CD4-positive, alpha-beta T cell treated with Interleukin-10 for 1 hour (primary cell): Measurements from ENCODE around the gene MAG.

Experiments
- DNase-seq: peaks from one replicate; pipeline ENCODE4 v3.0.0-alpha.2; 2020

MAG gene

DNA sequence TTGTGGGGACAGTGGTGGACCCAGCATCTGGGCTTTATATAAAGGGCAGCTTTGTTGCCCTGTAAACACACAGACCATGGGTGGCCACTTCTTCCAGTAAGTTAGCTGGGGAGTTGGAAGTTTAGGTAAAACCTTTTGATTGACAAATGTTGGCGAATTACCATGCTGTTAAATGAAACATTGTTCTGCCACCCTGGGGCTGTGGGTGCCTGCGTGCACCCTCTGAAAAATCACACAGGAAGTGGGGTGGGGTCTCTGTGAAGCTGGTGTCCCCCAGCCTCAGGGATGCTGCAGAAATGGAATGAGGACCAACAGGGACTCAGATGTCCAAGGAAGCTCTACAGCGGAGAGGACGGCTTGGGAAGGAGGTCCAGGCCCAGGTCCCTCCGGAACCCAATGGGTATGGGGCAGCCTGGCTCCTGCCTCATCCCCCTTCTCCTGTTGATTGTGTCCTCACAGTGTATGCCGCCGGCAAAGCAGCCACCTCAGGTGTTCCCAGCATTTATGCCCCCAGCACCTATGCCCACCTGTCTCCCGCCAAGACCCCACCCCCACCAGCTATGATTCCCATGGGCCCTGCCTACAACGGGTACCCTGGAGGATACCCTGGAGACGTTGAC, 26.0 kb upstream of the MAG start:
- no peak for DNase-seq

DNA sequence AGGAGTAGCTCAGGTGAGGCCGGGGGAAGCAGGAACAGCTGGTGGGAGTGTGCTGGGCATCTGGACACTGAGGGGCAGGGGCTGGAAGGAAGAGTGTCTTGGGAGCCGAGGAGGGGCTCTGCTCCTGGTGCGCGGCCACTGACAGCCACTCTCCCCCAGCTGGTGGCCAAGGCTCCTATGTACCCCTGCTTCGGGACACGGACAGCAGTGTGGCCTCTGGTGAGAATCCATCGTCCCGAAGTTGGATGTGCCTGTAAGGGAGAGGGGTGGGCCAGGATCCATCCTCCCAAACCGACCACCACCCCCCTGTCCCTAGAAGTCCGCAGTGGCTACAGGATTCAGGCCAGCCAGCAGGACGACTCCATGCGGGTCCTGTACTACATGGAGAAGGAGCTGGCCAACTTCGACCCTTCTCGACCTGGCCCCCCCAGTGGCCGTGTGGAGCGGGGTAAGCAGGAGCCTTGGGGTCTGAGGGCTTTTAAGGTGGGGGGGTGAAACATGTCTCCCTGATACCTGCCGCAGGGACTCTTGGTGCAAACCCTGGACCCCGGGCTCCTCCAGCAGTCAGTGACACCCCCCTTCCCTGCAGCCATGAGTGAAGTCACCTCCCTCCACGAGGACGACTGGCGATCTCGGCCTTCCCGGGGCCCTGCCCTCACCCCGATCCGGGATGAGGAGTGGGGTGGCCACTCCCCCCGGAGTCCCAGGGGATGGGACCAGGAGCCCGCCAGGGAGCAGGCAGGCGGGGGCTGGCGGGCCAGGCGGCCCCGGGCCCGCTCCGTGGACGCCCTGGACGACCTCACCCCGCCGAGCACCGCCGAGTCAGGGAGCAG, 25.2 kb upstream of the MAG start:
- no peak for DNase-seq

DNA sequence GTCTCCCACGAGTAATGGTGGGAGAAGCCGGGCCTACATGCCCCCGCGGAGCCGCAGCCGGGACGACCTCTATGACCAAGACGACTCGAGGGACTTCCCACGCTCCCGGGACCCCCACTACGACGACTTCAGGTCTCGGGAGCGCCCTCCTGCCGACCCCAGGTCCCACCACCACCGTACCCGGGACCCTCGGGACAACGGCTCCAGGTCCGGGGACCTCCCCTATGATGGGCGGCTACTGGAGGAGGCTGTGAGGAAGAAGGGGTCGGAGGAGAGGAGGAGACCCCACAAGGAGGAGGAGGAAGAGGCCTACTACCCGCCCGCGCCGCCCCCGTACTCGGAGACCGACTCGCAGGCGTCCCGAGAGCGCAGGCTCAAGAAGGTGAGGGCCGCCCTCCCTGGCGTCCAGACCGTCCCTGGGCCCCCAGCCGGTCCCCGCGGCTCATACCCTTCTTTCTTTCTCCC, 24.6 kb upstream of the MAG start:
- DNase-seq = peak; percentile 45

DNA sequence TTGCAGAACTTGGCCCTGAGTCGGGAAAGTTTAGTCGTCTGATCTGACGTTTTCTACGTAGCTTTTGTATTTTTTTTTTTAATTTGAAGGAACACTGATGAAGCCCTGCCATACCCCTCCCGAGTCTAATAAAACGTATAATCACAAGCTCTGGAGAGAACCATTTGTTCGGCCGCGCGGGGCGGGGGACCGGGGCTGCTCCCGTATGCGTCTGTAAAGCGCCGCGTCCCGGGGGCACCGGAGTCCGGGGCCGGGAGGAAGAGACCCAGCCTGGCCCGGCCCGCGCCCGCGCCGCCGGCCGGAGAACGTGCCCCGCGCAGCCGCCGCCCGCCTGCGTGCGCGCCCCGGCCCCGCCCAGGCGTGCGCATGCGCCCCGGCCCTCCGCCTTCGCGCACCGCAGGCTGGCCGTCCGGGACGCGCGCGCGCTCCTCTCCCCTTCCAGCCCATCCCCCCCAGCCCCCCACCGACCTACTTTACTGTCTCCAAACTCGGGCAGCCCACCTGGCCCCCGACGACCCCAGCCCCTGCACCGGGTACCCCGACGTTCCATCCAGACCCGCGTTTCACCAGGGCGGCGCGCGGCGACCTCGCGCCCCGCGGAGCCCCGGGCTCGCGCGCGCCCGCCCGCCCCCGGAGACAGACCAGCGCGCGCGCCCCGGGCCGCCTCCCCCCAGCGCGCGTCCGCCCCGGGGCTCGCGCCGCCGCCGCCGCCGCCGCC, 24.0 kb upstream of the MAG start:
- peak; percentile 79 for DNase-seq

DNA sequence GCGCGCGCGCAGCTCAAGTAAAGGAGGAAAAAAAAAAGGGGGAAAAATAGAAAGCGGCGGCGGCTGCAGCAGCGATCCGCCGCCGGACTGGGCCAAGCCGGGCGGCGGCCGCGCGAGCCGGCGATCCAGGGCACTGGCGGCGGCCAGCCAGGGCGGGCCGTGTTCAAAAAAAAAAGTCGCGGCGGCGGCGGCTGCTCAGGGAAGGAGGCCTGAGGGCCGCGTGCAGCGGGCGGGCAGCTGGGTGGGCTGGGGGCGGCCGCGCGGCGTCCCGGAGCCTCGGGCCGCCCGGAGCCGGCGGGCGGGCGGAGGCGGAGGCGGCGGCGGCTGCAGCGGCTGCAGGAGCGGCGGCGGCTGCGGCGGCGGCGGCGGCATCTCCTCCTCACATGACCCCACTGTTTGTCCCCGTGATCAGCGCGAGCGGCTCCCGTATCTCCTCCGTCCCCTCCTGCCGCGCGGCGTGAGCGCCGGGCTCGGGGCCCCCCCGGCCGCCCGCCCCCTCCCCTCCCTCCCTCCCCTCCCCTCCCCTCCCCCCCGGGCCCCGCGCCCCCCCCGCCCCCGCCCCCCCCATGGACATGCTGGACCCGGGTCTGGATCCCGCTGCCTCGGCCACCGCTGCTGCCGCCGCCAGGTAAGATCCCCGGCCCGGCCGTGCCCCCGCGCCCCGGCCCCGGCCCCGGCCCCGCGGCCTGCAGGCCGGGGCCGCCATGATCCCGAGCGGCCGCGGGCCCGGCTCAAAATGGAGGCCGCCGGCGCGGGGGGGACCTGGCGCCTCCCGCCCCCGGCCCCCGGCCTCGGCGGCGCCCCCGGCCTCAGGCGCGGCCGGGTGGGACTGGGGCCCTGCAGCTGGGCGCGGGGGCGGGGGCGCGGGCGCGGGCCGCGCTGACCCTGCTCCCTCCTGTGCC, 23.2 kb upstream of the MAG start, which contains the start of gene USF2:
Gene USF2 (plus strand): TSS at position 427 of the 902 bp plus-strand sequence. CDS start 140 bp downstream, at position 567.
- DNase-seq = peak; percentile 66

DNA sequence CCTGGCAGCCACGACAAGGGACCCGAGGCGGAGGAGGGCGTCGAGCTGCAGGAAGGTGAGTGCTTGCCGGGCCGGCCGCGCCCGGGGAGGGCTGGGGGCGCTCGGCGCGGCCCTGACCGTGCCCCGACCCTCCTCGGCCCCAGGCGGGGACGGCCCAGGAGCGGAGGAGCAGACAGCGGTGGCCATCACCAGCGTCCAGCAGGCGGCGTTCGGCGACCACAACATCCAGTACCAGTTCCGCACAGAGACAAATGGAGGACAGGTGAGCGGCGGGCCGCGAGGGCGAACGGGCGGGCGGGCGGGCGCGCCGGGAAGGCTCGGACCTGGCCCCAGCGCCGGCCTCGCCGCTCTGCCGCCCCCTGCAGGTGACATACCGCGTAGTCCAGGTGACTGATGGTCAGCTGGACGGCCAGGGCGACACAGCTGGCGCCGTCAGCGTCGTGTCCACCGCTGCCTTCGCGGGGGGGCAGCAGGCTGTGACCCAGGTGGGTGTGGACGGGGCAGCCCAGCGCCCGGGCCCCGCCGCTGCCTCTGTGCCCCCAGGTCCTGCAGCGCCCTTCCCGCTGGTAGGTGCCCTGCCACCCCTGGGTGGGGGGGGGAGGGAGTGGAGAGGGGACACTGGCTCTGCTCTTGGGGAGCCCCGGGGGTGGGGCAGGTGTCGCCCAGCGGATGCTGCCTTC, 22.4 kb upstream of the MAG start:
- DNase-seq = peak; percentile 84

DNA sequence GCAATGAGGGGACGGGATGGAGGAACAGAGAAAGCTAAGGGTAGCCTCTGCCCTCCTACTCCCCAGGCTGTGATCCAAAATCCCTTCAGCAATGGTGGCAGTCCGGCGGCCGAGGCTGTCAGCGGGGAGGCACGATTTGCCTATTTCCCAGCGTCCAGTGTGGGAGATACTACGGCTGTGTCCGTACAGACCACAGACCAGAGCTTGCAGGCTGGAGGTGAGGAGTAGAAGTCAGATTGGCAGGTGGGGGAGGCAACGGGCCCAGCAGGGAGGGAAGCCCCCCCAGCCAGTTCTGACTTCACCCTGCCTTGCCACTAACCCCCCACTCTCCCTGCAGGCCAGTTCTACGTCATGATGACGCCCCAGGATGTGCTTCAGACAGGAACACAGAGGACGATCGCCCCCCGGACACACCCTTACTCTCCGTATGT, 21.6 kb upstream of the MAG start:
- DNase-seq = no peak

DNA sequence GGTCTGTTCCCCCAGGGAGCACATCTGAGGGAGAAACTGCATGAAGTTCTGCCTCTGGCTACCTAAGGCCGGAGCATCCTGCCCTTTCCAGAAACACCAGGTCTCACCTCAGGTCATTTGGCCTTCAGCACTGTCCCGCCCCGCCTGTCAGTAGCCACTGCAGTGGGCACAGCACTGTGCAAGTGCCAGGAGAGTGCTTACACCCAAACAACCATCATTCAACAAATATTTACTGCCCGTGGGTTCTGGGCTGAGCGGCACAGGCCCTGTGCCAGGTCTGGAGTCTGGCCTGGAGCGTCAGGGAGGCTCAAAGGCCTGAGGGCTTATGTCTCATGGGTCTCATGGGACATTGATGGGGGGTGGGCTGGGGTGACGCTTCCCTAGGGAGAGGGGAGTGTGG, 20.4 kb upstream of the MAG start:
- DNase-seq = no peak

DNA sequence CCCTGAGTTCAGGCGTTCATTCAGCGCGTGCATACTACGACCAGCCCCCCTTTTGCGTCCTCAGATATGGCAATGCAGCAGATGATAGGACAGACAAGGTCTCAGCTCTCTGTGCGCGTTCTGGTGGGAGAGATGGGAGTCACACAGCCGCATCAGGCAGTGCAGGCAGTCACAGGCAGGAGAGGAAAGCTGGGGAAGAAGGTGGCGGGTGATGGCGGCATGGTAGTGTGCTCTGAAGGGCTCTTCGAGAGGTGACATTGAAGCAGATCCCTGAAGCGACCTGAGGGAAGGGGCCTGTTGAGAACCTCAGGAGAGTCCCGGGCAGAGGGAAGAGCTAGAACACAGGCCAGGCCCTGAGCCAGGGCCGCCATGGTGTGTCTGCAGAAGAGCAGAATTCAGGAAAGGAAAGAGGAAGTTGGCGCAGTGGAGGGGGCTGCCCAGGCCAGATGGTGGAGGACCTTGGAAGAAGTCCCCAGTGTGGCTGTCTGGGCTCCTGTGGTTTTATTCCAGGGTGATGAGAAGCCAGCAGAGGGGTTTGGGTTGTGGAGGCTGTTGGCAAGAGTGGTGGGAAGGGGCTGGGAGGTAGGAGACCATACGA, 19.7 kb upstream of the MAG start:
- DNase-seq = no peak

DNA sequence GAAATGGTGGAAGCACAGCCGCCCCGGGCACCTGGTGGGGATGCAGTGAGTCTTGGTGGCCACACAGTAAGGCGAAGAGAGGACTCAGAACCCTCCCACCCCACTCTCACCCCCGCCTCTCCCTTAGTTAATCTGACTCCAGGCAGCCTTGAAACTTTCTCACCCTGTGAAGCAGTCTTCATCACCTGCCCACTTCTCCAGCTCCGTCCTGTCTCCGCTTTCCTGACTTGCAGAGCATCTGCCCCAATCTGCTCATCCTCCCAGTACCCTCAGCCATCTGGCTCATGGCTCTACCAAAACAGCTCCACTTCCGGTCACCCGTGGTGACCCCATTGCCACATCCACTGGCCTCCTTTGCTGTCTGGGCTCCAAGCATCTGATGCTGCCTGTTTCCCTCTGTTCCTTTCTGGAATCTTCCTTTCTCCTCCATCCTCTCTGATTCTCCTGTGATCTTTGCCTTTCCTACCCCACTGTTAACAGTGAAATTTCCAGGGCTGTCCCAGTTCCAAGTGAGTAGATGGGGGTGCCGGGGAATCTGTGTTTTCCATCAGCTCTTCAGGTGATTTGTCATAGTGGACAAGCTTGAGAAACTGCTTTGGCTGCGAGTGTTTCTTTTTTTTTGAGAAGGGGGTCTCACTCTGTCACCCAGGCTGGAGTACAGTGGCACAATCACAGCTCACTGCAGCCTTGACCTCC, 18.9 kb upstream of the MAG start:
- DNase-seq = no peak

DNA sequence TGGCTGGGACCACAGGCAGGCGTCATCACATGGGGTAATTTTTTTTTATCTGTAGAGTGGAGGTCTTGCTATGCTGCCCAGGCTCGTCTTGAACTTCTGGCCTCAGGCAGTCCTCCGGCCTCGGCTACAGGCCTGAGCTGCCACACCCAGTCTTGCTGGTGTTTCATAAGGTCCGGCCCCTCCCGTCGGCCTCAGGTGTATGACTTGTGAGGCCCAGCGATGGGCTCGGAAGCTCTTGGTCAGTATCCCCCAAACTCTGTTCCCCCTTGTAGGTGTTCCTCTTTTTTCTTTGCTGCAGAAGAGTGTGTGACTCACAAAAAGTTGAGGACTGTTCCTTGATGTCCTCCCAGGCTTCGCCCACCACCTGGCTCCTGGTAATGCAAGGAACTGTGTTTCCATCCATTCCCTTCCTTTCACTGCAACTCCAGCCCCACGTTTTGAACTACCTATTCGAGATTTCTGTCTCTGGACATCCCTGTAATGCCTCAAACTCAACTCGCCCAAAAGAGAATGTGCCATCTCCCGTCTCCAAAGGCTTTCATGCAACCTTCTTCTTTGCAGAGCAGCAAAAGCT, 18.2 kb upstream of the MAG start:
- no peak for DNase-seq

DNA sequence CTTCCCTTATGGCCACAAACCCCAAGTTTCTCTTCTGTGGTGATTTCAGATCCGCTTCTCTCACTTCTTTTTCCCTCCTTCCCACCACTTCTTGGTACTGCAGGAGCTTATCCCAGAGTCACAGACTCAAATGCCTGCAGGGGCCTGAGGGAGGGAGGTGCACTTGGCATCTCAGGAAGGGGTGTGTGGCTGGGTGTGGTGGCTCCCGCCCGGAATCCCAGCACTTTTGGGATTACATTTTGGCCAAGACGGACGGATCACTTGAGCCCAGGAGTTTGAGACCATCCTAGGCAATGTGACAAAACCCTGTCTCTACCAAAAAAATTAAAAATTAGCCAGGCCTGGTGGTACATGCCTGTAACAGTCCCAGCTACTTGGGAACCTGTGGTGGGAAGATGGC, 17.6 kb upstream of the MAG start:
- DNase-seq = no peak

DNA sequence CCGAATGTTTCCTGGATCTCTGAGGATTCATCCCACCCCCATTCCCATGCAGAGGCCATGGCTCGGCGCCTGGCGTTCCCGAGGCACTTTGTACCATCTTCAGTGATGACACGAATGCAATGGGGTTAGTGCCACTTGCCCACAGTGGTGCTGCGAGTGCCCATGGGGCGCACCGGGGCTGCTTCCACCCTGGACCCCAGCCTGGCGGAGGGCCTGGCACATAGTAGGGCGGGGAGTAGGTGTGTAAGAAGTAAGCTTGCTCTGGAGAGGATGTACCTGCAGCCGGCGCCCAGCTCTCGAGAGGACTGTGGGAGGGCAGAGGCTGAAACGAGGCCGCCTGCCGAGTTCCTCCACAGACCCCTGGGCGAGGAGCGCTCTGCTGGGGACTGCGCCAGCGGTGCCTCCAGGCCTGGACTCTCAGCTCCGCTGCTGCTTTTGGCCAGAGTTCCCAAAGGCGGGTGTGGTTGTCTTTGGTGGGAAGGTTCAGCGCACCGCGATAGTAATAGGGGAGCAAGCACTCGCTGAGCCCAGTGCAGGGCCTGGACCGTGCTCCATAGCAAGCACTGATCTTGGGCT, 15.2 kb upstream of the MAG start:
- DNase-seq = no peak

DNA sequence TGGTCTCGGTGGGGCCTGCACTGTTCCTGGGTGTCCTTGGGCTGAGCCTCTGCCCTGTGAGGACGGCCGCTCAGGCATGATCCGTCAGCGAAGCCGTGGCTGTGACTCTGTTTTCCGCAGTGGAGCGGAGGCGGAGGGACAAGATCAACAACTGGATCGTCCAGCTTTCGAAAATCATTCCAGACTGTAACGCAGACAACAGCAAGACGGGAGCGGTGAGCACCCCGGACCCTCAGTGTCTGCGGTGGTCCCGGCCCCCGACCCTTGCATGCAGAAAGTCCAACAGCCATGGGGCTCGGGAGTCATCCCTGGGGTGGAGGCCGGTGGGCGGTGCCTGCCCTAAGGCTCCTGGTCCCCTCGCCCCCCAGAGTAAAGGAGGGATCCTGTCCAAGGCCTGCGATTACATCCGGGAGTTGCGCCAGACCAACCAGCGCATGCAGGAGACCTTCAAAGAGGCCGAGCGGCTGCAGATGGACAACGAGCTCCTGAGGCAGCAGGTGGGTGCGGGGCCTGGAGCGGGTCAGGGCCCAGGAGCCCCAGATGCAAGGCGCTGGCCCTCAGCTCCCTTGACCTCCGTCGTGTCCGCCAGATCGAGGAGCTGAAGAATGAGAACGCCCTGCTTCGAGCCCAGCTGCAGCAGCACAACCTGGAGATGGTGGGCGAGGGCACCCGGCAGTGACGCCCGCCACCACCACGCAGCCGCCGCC, 13.2 kb upstream of the MAG start:
- no peak for DNase-seq

DNA sequence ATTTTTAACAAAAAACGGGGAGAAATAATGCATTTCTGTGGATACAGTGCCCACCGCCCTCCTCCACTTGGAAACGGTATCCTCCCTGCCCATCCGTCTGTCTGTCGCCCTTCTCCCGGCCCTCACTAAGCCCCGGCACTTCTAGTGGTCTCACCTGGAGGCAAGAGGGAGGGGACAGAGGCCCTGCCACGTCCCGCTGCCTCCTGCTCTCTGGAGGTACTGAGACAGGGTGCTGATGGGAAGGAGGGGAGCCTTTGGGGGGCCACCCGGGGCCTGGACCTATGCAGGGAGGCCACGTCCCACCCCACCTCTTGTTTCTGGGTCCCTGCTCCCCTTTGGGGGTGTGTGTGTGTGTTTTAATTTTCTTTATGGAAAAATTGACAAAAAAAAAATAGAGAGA, 12.6 kb upstream of the MAG start:
- DNase-seq = no peak

DNA sequence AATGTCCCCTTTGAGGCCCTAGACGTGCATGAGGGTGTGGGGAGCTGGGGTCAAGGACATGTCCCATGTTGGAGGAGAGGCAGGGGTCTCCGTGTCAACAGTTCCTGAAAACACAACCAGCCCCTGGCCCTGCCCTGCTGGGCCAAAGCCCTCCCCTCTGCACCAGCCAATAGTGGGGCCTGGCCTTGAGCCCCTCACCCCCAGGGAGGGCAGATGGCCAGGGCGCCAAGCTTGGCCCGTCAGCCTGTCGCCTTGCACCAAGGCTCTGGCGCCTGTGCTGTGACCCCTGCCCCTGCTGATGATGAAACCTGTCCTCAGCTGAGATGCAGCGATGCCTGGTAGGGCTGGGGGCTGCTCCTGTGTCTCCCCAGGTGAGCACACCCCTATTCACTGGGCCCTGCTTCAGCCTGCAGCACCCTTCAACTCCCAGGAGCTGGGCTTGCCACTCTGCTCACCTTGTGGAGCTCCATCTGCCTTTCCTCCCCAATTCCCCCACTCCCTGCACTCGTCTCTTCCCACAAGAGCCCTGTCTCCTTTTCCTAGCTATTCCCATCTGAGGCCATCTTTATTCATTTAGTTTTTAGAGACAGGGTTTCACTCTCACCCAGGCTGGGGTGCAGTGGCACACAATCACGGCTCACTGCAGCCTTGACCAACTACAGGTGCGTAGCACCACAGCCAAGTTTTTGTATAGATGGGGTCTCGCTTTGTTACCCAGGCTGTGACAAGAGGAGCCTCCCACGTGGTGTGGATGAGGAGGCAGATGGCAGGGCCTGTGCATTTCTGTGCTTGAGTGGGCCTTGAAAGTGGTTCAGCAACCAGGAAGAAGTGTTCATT, 11.8 kb upstream of the MAG start:
- DNase-seq = no peak

DNA sequence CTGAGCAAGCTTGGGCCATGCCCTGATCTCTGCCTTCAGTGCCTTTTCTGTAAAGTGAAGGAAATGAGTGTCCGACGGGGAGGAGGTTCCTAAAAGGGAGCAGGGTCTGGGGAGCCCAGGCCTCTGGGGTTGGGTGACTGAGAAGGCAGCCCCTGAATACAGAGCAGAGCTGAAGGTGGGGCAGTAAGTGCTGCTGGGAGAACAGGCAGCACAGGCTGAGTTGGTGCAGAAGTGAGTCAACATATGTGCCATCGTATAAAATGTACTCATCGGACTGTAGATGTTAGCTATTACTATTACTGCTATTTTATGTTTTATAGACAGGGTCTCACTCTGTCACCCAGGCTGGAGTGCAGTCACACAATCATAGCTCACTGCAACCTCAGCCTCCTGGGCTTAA, 10.7 kb upstream of the MAG start:
- DNase-seq = no peak
